HEK293 (cell line): ENCODE measurements around the gene SORL1.

Experiments
- CTCF ChIA-PET: fragments of 350-600 bp; formaldehyde crosslinking; extraction: SDS; loops from one replicate; lab custom pipeline; 2021; ENCODE audit warnings: antibody characterized with exemption; lab: Yijun Ruan, JAX
- POLR2A ChIA-PET: fragments of 300-600 bp; formaldehyde crosslinking; extraction: SDS; loops from one replicate; lab custom pipeline; 2020; ENCODE audit warnings: antibody characterized with exemption, inconsistent platforms; lab: Yijun Ruan, JAX
- H3K27ac ChIP-seq: fragments of 200-500 bp; sonication (Bioruptor generic); 2 replicates; pipeline ENCODE4 v1.5.1; 2014; ENCODE audit warnings: low read depth, low read length, control low read depth, inconsistent platforms; ENCODE audit errors: extremely low read depth
- H3K36me3 ChIP-seq, 2 experiments: fragments of 200-500 bp in 1 of 2; sonication (Bioruptor generic) in 1 of 2; 1 replicate in 1 of 2; 2 replicates in 1 of 2; pipeline ENCODE4 v1.5.1; 2014 to 2017; ENCODE audit warnings: inconsistent platforms in 2 of 2, low read length in 2 of 2; ENCODE audit not compliant: control insufficient read depth in 2 of 2, insufficient read depth in 1 of 2
- H3K4me1 ChIP-seq: fragments of 200-500 bp; sonication (Bioruptor generic); 2 replicates; pipeline ENCODE4 v1.5.1; 2014; ENCODE audit warnings: mild to moderate bottlenecking, low read length, inconsistent platforms; ENCODE audit not compliant: control insufficient read depth, insufficient read depth
- H3K4me3 ChIP-seq: 2 replicates; pipeline ENCODE4 v1.5.1; 2011; ENCODE audit warnings: low read depth, mild to moderate bottlenecking, control low read depth, low read length, moderate library complexity
- H3K9me3 ChIP-seq: fragments of 200-500 bp; sonication (Bioruptor generic); 2 replicates; pipeline ENCODE4 v1.5.1; 2014; ENCODE audit warnings: low read depth, low read length, inconsistent platforms; ENCODE audit not compliant: control insufficient read depth, insufficient read depth
- GFI1B ChIP-seq: fragments of 450-650 bp; formaldehyde crosslinking; IDR thresholded peaks from 2 replicates; pipeline ENCODE4 v1.5.1; 2016; ENCODE audit warnings: missing biosample characterization, missing genetic modification characterization
- HIC1 ChIP-seq: fragments of 450-650 bp; formaldehyde crosslinking; IDR thresholded peaks from 2 replicates; pipeline ENCODE4 v1.5.1; 2016; ENCODE audit warnings: missing biosample characterization, missing genetic modification characterization
- KLF10 ChIP-seq: fragments of 450-650 bp; IDR thresholded peaks from 2 replicates; pipeline ENCODE4 v1.5.1; 2018; ENCODE audit warnings: missing biosample characterization, mild to moderate bottlenecking, missing genetic modification characterization
- KLF8 ChIP-seq: fragments of 450-650 bp; formaldehyde crosslinking; IDR thresholded peaks from 2 replicates; pipeline ENCODE4 v1.5.1; 2016; ENCODE audit warnings: missing biosample characterization, missing genetic modification characterization
- PRDM1 ChIP-seq: fragments of 450-650 bp; formaldehyde crosslinking; IDR thresholded peaks from 2 replicates; pipeline ENCODE4; 2016; ENCODE audit warnings: missing biosample characterization, missing genetic modification characterization
- ZBTB20 ChIP-seq: fragments of 450-650 bp; formaldehyde crosslinking; IDR thresholded peaks from 2 replicates; pipeline ENCODE4 v1.5.1; 2016; ENCODE audit warnings: missing biosample characterization, missing genetic modification characterization
- ZBTB49 ChIP-seq: fragments of 450-650 bp; formaldehyde crosslinking; IDR thresholded peaks from 2 replicates; pipeline ENCODE4 v1.5.1; 2016; ENCODE audit warnings: missing biosample characterization, missing genetic modification characterization, low read depth
- ZBTB8A ChIP-seq: fragments of 450-650 bp; formaldehyde crosslinking; IDR thresholded peaks from 2 replicates; pipeline ENCODE4 v1.5.1; 2016; ENCODE audit warnings: missing biosample characterization, missing genetic modification characterization
- ZFP41 ChIP-seq: fragments of 450-650 bp; formaldehyde crosslinking; IDR thresholded peaks from 2 replicates; pipeline ENCODE4 v1.5.1; 2016; ENCODE audit warnings: missing biosample characterization, missing genetic modification characterization, borderline replicate concordance
- ZNF223 ChIP-seq: fragments of 450-650 bp; formaldehyde crosslinking; IDR thresholded peaks from 2 replicates; pipeline ENCODE4 v1.5.1; 2016; ENCODE audit warnings: missing biosample characterization, missing genetic modification characterization
- ZNF302 ChIP-seq: fragments of 450-650 bp; formaldehyde crosslinking; IDR thresholded peaks from 2 replicates; pipeline ENCODE4 v1.5.1; 2016; ENCODE audit warnings: missing biosample characterization, missing genetic modification characterization, low read depth
- ZNF350 ChIP-seq: fragments of 450-650 bp; formaldehyde crosslinking; IDR thresholded peaks from 2 replicates; pipeline ENCODE4 v1.5.0; 2017; ENCODE audit warnings: missing biosample characterization, mild to moderate bottlenecking, missing genetic modification characterization
- ZNF510 ChIP-seq: fragments of 450-650 bp; formaldehyde crosslinking; IDR thresholded peaks from 2 replicates; pipeline ENCODE4 v1.5.1; 2018; ENCODE audit warnings: mild to moderate bottlenecking, missing genetic modification characterization, missing biosample characterization; ENCODE audit not compliant: insufficient replicate concordance
- ZNF513 ChIP-seq: fragments of 450-650 bp; IDR thresholded peaks from 2 replicates; pipeline ENCODE4 v1.5.1; 2018; ENCODE audit warnings: missing biosample characterization, missing genetic modification characterization
- ZNF549 ChIP-seq: fragments of 450-650 bp; IDR thresholded peaks from 2 replicates; pipeline ENCODE4 v1.5.1; 2018; ENCODE audit warnings: missing biosample characterization, missing genetic modification characterization, mild to moderate bottlenecking, inconsistent platforms, moderate library complexity
- ZNF580 ChIP-seq: fragments of 450-650 bp; formaldehyde crosslinking; IDR thresholded peaks from 2 replicates; pipeline ENCODE4 v1.5.1; 2016; ENCODE audit warnings: missing biosample characterization, missing genetic modification characterization
- ZNF621 ChIP-seq: fragments of 450-650 bp; formaldehyde crosslinking; IDR thresholded peaks from 2 replicates; pipeline ENCODE4 v1.5.1; 2017; ENCODE audit warnings: missing biosample characterization, missing genetic modification characterization
- ZNF707 ChIP-seq: fragments of 450-650 bp; formaldehyde crosslinking; IDR thresholded peaks from 2 replicates; pipeline ENCODE4 v1.5.1; 2016; ENCODE audit warnings: missing biosample characterization, missing genetic modification characterization
- ZNF776 ChIP-seq: fragments of 450-650 bp; formaldehyde crosslinking; IDR thresholded peaks from 2 replicates; pipeline ENCODE4 v1.5.0; 2017; ENCODE audit warnings: missing biosample characterization, missing genetic modification characterization, borderline replicate concordance
- ZNF837 ChIP-seq: fragments of 450-650 bp; formaldehyde crosslinking; IDR thresholded peaks from 2 replicates; pipeline ENCODE4 v1.5.1; 2016; ENCODE audit warnings: missing biosample characterization, missing genetic modification characterization

SORL1 gene

GRCh38 chr11:121431820-121432526 is 20.1 kb upstream of the SORL1 start (continued):
- TF ChIP-seq ZBTB49 (tag by site-specific recombination) (no peak), ZNF621 (tag by site-specific recombination) (no peak)

- no peak overlapping the region for H3K4me3 ChIP-seq
- CTCF ChIA-PET, result interaction anchor here (0.6 to 2.2 kb wide), 2 partner anchors 16 to 157 kb away, joined by 4 to 7 read pairs; no protein-coding TSS in a partner anchor
- no peak overlapping the region for H3K27ac ChIP-seq
Observed at GRCh38 chr11:121435132-121435531, 17.0 kb upstream of the SORL1 start.

GRCh38 chr11:121435551-121436511 is 16.3 kb upstream of the SORL1 start:
- Histone ChIP-seq H3K4me3 (no peak overlapping the region), H3K36me3 (no peaks in the 10 kb centered on the region), H3K27ac (no peak overlapping the region), H3K9me3 (no peaks in the 10 kb centered on the region), H3K4me1 (no peaks in the 10 kb centered on the region)
- TF ChIP-seq ZNF513 (tag by site-specific recombination) (no peak), ZNF350 (no peak), PRDM1 (tag by site-specific recombination) (no peak), ZNF580 (no peak), ZBTB20 (tag by site-specific recombination) (no peak), GFI1B (tag by site-specific recombination) (no peak), ZNF776 (tag by site-specific recombination) (no peak), ZNF223 (tag by site-specific recombination) (no peak), HIC1 (no peak), KLF10 (tag by site-specific recombination) (no peak), ZNF707 (tag by site-specific recombination) (no peak)
- ChIA-PET POLR2A (no interaction called here), CTCF (interaction anchor here (0.6 kb wide), 1 partner anchor 156 kb away, joined by 4 read pairs; no protein-coding TSS in a partner anchor)

More at GRCh38 chr11:121435132-121435531, 17.0 kb upstream of the SORL1 start:
- POLR2A ChIA-PET, result no interaction called here
- no peaks in the 10 kb centered on the region for H3K36me3 ChIP-seq
- no peaks in the 10 kb centered on the region for H3K9me3 ChIP-seq
- TF ChIP-seq ZBTB8A (tag by site-specific recombination) (no peak), ZNF510 (tag by site-specific recombination) (no peak), ZNF302 (tag by site-specific recombination) (no peak), ZFP41 (tag by site-specific recombination) (no peak), ZNF837 (tag by site-specific recombination) (no peak), ZNF549 (tag by site-specific recombination) (no peak), KLF8 (tag by site-specific recombination) (no peak)
- H3K4me1 ChIP-seq, result no peaks in the 10 kb centered on the region
